ENCODE results near the gene TBX20.
"Not testable (repeated sequence)": the region's sequence is repeated elsewhere in the genome, so short reads cannot be mapped to it uniquely, and the experiment has no call there.

DNA sequence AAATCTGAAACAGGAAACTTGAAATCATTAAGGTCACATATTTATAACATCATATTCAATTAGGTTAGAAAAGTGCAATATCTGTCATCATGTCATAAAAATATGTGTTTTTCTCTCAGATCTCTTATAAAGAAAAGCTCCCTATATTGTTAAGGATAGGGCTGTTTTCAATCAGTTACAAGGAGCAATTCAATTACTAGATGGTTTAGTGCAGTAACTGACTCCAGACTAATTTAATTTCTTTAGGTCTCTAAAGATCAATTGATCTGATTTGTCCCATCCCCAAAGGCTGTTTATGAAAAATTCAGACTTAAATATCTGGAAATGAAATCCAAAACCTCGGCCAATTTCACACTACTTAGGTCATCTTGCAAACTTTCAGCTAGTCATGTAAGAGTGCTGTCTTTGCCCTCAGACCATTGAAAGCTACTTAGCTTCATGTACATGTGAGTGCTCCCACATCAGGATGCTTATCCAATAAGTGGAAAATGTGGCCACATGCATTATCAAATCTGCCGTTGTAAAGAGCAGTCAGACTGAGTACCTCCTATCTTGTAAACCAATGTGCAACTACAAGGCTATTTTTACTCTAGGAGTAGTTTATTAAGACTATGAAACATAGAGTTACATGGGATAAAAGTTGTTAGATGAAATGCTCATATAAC is 24.7 kb downstream of the TBX20 start:
- TF ChIP-seq EZH2 (IDR thresholded peaks at IDR 0.05; ENCODE audit: insufficient read depth, poor library complexity, severe bottlenecking); EZH2phosphoT487 (IDR thresholded peaks at IDR 0.05; ENCODE audit: insufficient read depth, low read depth): not testable (repeated sequence)
